ENCODE measurements around the gene PCDH19.

GRCh38 chrX:100350704-100351489, 59.2 kb downstream of the PCDH19 start:
- TF ChIP-seq CTCF (IDR thresholded peaks at IDR 0.05; ENCODE audit: low read depth, low read length) (no peak), MAX (IDR thresholded peaks at IDR 0.05; ENCODE audit: low read depth, low read length) (no peak)
